ENCODE results near the gene PPP1CA.

Gene PPP1CA

GRCh38 chr11:67397986-67398660, 3.5 kb downstream of the PPP1CA start:
- TF ChIP-seq CTCF (IDR thresholded peaks at IDR 0.05; ENCODE audit: low read depth, low read length, missing control alignments) = no peak
- no peak for DNase-seq (ENCODE audit: low read depth)
- H3K4me3 ChIP-seq (ENCODE audit: low read depth, low read length) = no peak overlapping the region
- in situ Hi-C loops (cut with HindIII; ENCODE audit: low sequenced_read_pairs) = no loop called here

- in situ Hi-C loops (cut with HindIII; ENCODE audit: low sequenced_read_pairs) = no loop called here
- no peak for TF ChIP-seq CTCF (IDR thresholded peaks at IDR 0.05; ENCODE audit: low read depth, low read length, missing control alignments)
- DNase-seq (ENCODE audit: low read depth) = no peak
- H3K4me3 ChIP-seq (ENCODE audit: low read depth, low read length) = no peak overlapping the region
Measured at GRCh38 chr11:67397536-67397935, 4.1 kb downstream of the PPP1CA start.

- in situ Hi-C loops (cut with HindIII; ENCODE audit: low sequenced_read_pairs) = no loop called here
- no peak for DNase-seq (ENCODE audit: low read depth)
- TF ChIP-seq CTCF (IDR thresholded peaks at IDR 0.05; ENCODE audit: low read depth, low read length, missing control alignments) = no peak
- no peak overlapping the region for H3K4me3 ChIP-seq (ENCODE audit: low read depth, low read length)
Measured at GRCh38 chr11:67396587-67397389, 4.9 kb downstream of the PPP1CA start.

GRCh38 chr11:67396259-67396581, 5.4 kb downstream of the PPP1CA start:
- no peak for DNase-seq (ENCODE audit: low read depth)
- in situ Hi-C loops (cut with HindIII; ENCODE audit: low sequenced_read_pairs) = no loop called here
- H3K4me3 ChIP-seq (ENCODE audit: low read depth, low read length) = no peak overlapping the region
- no peak for TF ChIP-seq CTCF (IDR thresholded peaks at IDR 0.05; ENCODE audit: low read depth, low read length, missing control alignments)

GRCh38 chr11:67395555-67396258, 6.0 kb downstream of the PPP1CA start:
- no peak overlapping the region for H3K4me3 ChIP-seq (ENCODE audit: low read depth, low read length)
- no peak for TF ChIP-seq CTCF (IDR thresholded peaks at IDR 0.05; ENCODE audit: low read depth, low read length, missing control alignments)
- in situ Hi-C loops (cut with HindIII; ENCODE audit: low sequenced_read_pairs) = no loop called here
- no peak for DNase-seq (ENCODE audit: low read depth)

GRCh38 chr11:67393990-67394389, 7.7 kb downstream of the PPP1CA start:
- TF ChIP-seq CTCF (IDR thresholded peaks at IDR 0.05; ENCODE audit: low read depth, low read length, missing control alignments) = no peak
- no peak for DNase-seq (ENCODE audit: low read depth)
- no peak overlapping the region for H3K4me3 ChIP-seq (ENCODE audit: low read depth, low read length)
- in situ Hi-C loops (cut with HindIII; ENCODE audit: low sequenced_read_pairs) = no loop called here

Data from astrocyte of the cerebellum (primary cell).